WI38 (cell line): Measurements from ENCODE around the gene GJA5.

Source experiments
- H3K4me3 ChIP-seq: 2 replicates; pipeline ENCODE4 v1.5.1; 2011; ENCODE audit warnings: low read depth, mild to moderate bottlenecking, control low read depth, low read length
- CTCF ChIP-seq: IDR thresholded peaks from 2 replicates; pipeline ENCODE4 v1.5.1; 2012; ENCODE audit warnings: low read depth, mild to moderate bottlenecking, control low read depth, low read length

The GJA5 gene

DNA sequence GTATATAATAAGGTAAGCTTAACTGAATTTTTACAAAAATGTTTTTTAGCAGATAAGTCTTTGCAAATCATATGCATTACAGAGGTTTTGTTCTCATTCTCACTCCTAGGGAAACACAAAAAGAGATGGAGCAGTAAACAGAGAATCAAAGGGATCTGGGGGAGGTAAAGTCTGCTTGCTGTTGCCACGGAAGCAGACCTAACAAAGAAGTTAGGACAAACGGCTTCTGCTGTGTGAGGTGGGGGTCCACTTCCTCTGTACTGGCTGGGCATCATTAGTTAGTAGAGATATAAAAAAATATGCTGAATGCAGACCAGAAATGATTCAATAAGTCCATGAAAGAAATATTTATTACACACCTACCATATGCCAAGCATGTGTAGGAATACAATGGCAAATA is 34.2 kb downstream of the GJA5 start:
- TF ChIP-seq CTCF: no peak

DNA sequence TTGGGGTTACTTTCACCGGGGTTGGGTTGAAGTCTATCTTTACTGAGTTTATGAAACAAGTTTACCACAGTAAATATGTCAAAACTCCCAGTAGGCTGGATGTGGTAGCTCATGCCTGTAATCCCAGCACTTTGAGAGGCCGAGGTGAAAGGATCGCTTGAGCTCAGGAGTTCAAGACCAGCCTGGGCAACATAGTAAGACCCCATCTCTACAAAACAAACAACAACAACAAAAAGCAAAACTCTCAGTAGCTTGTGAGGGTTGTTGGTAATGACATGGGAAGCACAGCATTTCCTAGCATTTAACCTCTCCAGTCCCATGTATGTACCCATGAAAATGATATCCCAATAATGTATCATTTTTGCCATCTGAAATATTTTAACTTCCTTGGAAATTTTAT is 34.7 kb downstream of the GJA5 start:
- TF ChIP-seq CTCF: no peak
- no peak overlapping the region for H3K4me3 ChIP-seq

More for the DNA sequence above, 34.2 kb downstream of the GJA5 start:
- no peak overlapping the region for H3K4me3 ChIP-seq

DNA sequence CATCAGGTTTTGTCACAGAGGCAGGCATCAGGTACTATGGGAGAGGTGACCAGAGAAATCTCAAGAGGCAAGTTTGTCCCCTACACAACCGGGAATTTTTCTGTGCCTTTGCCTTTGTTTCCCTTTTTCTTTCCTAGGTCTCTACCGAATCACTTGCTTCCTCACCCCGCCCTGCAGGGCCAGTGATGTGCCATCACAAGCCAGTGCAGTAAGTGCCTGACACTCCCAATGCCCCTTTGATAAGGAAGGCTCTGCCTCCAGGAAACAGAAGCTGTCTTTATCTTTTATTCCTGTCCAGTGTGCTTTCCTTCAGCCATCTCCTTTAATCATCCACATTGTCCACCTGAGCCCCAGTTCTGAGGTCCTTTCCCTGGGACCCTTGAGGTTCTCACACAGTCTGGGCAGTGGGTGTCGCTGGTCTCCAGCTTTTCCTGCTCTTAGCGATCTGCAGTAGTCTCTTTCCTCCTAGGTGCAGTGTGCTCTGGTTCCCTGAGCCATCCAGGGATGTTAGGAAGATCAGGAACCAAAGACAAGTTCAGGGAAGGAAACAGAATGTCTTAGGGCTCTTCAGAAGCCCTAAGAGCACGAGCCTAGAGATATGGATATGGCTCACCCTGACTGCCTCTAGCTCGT is 36.6 kb downstream of the GJA5 start:
- no peak for TF ChIP-seq CTCF

GRCh38 chr1:147722124-147722523 is 38.3 kb downstream of the GJA5 start:
- TF ChIP-seq CTCF: no peak
- no peak overlapping the region for H3K4me3 ChIP-seq

More for the DNA sequence above, 36.6 kb downstream of the GJA5 start:
- H3K4me3 ChIP-seq: no peak overlapping the region

- TF ChIP-seq CTCF: no peak
- H3K4me3 ChIP-seq: no peak overlapping the region
Measured at GRCh38 chr1:147721716-147722115, 38.7 kb downstream of the GJA5 start.

GRCh38 chr1:147720557-147720956 is 39.8 kb downstream of the GJA5 start:
- H3K4me3 ChIP-seq: no peak overlapping the region
- no peak for TF ChIP-seq CTCF

DNA sequence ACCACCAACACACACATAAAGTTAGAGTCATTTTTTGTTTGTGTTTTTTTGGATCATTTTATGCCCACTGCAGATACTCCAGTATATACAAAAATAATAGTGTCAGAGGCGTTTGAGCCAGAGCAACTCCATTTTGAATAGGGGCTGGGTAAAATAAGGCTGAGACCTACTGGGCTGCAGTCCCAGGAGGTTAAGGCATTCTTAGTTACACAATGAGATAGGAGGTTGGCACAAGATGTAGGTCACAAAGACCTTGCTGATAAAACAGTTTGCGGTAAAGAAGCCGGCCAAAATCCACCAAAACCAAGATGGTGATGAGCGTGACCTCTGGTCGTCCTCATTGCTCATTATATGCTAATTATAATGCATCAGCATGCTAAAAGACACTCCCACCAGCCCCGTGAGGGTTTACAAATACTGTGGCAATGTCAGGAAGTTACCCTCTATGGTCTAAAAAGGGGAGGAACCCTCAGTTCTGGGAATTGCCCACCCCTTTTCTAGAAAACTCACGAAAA is 40.6 kb downstream of the GJA5 start:
- no peak overlapping the region for H3K4me3 ChIP-seq
- TF ChIP-seq CTCF: no peak
